ENCODE results near the gene KIAA1671.

DNA sequence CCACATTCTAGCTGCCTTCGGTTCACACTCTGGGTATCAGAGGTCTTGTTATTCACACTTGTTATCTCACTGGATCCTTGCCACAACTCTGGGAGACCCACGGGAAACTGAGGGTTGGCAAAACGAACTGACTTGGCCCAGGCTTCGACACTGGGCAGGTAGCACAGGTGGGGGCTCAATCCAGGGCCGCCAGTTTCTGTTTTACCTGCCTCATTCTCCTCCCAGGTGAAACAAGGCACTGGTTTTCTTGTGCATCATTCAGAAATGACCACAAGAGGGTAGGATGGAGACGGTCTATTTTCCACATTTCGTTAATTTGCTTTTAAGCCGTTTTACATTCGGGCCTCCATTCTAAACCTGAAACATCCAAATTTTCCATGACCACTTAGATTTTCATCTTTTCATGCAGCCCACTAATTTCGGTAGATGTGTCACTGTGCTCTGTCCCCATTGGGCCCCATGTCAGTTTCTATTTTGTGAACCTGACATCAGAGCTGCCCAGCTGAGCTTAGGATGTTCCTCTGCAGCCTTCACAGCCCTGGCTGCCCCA lies 108.1 kb downstream of the KIAA1671 start:
- TF ChIP-seq CTCF (conservative IDR thresholded peaks at IDR 0.05) (no peak; the same call in 1 of the 2 replicates), ZFX (IDR thresholded peaks at IDR 0.05) (no peak)
